GM23338 (cell line): ENCODE data around the gene CYSRT1. TPM values are rescaled to one million over a fixed set of nuclear protein-coding genes. Genes with fewer than 3 reads are reported as not detected.
A peak's percentile ranks its signal among the peaks of the same experiment; 100 is the strongest.

Experiments
- ATAC-seq: fragments of 200-7000 bp; cut with Tn5 transposase; 3 replicates; pipeline ENCODE4 v1.9.1; 2020
- DNase-seq: peaks from one replicate; pipeline ENCODE4 v3.0.0-alpha.2; 2015; ENCODE audit warnings: low spot score
- H2AFZ ChIP-seq: fragments of 200-600 bp; sonication (generic); 2 replicates; pipeline ENCODE4 v1.8.0; 2016; ENCODE audit warnings: antibody characterized with exemption, mild to moderate bottlenecking, moderate library complexity
- H3F3A ChIP-seq: fragments of 200-600 bp; sonication (generic); replicated peaks from 2 replicates; pipeline ENCODE4 v1.8.0; 2017; ENCODE audit warnings: antibody characterized with exemption, mixed run types, low read depth
- H3K27ac ChIP-seq: fragments of 200-600 bp; sonication (generic); 2 replicates; pipeline ENCODE4 v1.6.1; 2016; ENCODE audit warnings: low read depth
- H3K27me3 ChIP-seq: fragments of 200-600 bp; sonication (generic); 2 replicates; pipeline ENCODE4 v1.8.0; 2016; ENCODE audit warnings: mild to moderate bottlenecking, mixed run types, moderate library complexity; ENCODE audit not compliant: insufficient read depth
- H3K36me3 ChIP-seq: fragments of 200-600 bp; sonication (generic); 2 replicates; pipeline ENCODE4 v1.8.0; 2016; ENCODE audit warnings: mild to moderate bottlenecking; ENCODE audit not compliant: insufficient read depth
- H3K4me1 ChIP-seq: fragments of 200-600 bp; sonication (generic); 2 replicates; pipeline ENCODE4 v1.8.0; 2016; ENCODE audit warnings: mild to moderate bottlenecking, moderate library complexity; ENCODE audit not compliant: insufficient read depth
- H3K4me2 ChIP-seq: fragments of 200-600 bp; sonication (generic); 2 replicates; pipeline ENCODE4 v1.7.1; 2017; ENCODE audit warnings: mixed run types
- H3K4me3 ChIP-seq: fragments of 200-600 bp; sonication (generic); 2 replicates; pipeline ENCODE4 v1.6.1; 2016; ENCODE audit warnings: mixed run types
- H3K79me2 ChIP-seq: fragments of 200-600 bp; sonication (generic); replicated peaks from 2 replicates; pipeline ENCODE4 v1.8.0; 2017; ENCODE audit warnings: mild to moderate bottlenecking; ENCODE audit not compliant: insufficient read depth
- H3K9me2 ChIP-seq: fragments of 200-600 bp; sonication (generic); 2 replicates; pipeline ENCODE4 v1.8.0; 2017; ENCODE audit not compliant: insufficient read depth
- H4K20me1 ChIP-seq: fragments of 200-600 bp; sonication (generic); replicated peaks from 2 replicates; pipeline ENCODE4 v1.8.0; 2017; ENCODE audit warnings: mild to moderate bottlenecking; ENCODE audit not compliant: insufficient read depth
- H3K27ac Mint-ChIP-seq: 2 replicates; pipeline ENCODE4 v1.8.0; 2020; ENCODE audit warnings: inconsistent platforms, mild to moderate bottlenecking, moderate library complexity, mixed read lengths
- H3K27me3 Mint-ChIP-seq: 3 replicates; pipeline ENCODE4 v1.8.0; 2022; ENCODE audit warnings: low read depth, mild to moderate bottlenecking, moderate library complexity, mixed read lengths, inconsistent platforms; ENCODE audit not compliant: insufficient read depth, poor library complexity
- H3K36me3 Mint-ChIP-seq: 3 replicates; pipeline ENCODE4 v1.8.0; 2021; ENCODE audit warnings: low read depth, mild to moderate bottlenecking, inconsistent platforms, moderate library complexity, mixed read lengths
- H3K4me1 Mint-ChIP-seq: 3 replicates; pipeline ENCODE4 v1.8.0; 2020; ENCODE audit warnings: mild to moderate bottlenecking, inconsistent platforms, mixed read lengths
- H3K4me3 Mint-ChIP-seq: 3 replicates; pipeline ENCODE4 v1.8.0; 2021; ENCODE audit warnings: moderate library complexity, mild to moderate bottlenecking, inconsistent platforms, mixed read lengths
- H3K9me3 Mint-ChIP-seq: 3 replicates; pipeline ENCODE4 v1.8.0; 2020; ENCODE audit warnings: moderate library complexity, mild to moderate bottlenecking, inconsistent platforms, mixed read lengths
- CREB1 ChIP-seq: fragments of 250-450 bp; sonication (Bioruptor Pico); IDR thresholded peaks from 2 replicates; pipeline ENCODE4 v1.5.0; 2020; ENCODE audit warnings: low read depth, mild to moderate bottlenecking, moderate library complexity
- EZH2 ChIP-seq: fragments of 200-600 bp; sonication (generic); IDR thresholded peaks from one replicate; pipeline ENCODE4 v1.8.0; 2017; ENCODE audit warnings: antibody characterized with exemption, mild to moderate bottlenecking, low read depth; ENCODE audit not compliant: unreplicated experiment
- EZH2phosphoT487 ChIP-seq: fragments of 200-600 bp; sonication (generic); IDR thresholded peaks from one replicate; pipeline ENCODE4 v1.8.1; 2018; ENCODE audit warnings: antibody characterized with exemption; ENCODE audit not compliant: unreplicated experiment
- JUNB ChIP-seq: IDR thresholded peaks from one replicate; pipeline ENCODE4 v1.6.1; 2016; ENCODE audit warnings: antibody characterized with exemption; ENCODE audit not compliant: unreplicated experiment
- NANOG ChIP-seq: IDR thresholded peaks from 2 replicates; pipeline ENCODE4 v1.6.1; 2016; ENCODE audit warnings: antibody characterized with exemption, borderline replicate concordance
- POLR2AphosphoS5 ChIP-seq: IDR thresholded peaks from 2 replicates; pipeline ENCODE4 v1.6.1; 2016; ENCODE audit warnings: antibody characterized with exemption, low read depth
- STAT1 ChIP-seq: IDR thresholded peaks from one replicate; pipeline ENCODE4 v1.6.1; 2016; ENCODE audit warnings: antibody characterized with exemption; ENCODE audit not compliant: unreplicated experiment
- ZNF114 ChIP-seq: fragments of 250-450 bp; sonication (Bioruptor Pico); IDR thresholded peaks from 2 replicates; pipeline ENCODE4 v1.5.0; 2020; ENCODE audit warnings: mild to moderate bottlenecking, moderate library complexity
- ZNF331 ChIP-seq: fragments of 250-450 bp; sonication (Bioruptor Pico); IDR thresholded peaks from 2 replicates; pipeline ENCODE4 v1.5.0; 2020; ENCODE audit warnings: low read depth, mild to moderate bottlenecking, moderate library complexity
- polyA plus RNA-seq: library from polyadenylated mRNA; unstranded; fragments of >200 nt; fragmentation: Nextera tagmentation; extraction: Ambion mirVana; gene quantifications from 2 replicates; pipeline ENCODE4 v1.2.1, GENCODE V29; 2016
- total RNA-seq: library from RNA; depleted of rRNA; stranded (reverse); fragments of >200 nt; shearing (Covaris generic); gene quantifications from 2 replicates; pipeline ENCODE4 v1.2.3, GENCODE V29; 2014
- TF ChIP-seq, protein P1 (sequence below): IDR thresholded peaks from 2 replicates; pipeline ENCODE4 v1.6.1; 2016; ENCODE audit warnings: antibody characterized with exemption
- TF ChIP-seq, protein P2 (sequence below), 2 experiments: fragments of 200-600 bp in 1 of 2; sonication (generic) in 1 of 2; conservative IDR thresholded peaks; 2 replicates each; pipeline versions ENCODE4 v1.5.1 to v1.6.1; 2016 to 2017; ENCODE audit warnings: antibody characterized with exemption in 2 of 2, low read depth in 2 of 2, mild to moderate bottlenecking in 2 of 2, moderate library complexity in 1 of 2
- TF ChIP-seq, protein P3 (sequence below): IDR thresholded peaks from one replicate; pipeline ENCODE4 v1.6.1; 2018; ENCODE audit warnings: antibody characterized with exemption; ENCODE audit not compliant: unreplicated experiment

The CYSRT1 gene
- total and polyA plus RNA-seq, 2 experiments from 2014 or later, result 2.0 to 3.2 TPM

DNA sequence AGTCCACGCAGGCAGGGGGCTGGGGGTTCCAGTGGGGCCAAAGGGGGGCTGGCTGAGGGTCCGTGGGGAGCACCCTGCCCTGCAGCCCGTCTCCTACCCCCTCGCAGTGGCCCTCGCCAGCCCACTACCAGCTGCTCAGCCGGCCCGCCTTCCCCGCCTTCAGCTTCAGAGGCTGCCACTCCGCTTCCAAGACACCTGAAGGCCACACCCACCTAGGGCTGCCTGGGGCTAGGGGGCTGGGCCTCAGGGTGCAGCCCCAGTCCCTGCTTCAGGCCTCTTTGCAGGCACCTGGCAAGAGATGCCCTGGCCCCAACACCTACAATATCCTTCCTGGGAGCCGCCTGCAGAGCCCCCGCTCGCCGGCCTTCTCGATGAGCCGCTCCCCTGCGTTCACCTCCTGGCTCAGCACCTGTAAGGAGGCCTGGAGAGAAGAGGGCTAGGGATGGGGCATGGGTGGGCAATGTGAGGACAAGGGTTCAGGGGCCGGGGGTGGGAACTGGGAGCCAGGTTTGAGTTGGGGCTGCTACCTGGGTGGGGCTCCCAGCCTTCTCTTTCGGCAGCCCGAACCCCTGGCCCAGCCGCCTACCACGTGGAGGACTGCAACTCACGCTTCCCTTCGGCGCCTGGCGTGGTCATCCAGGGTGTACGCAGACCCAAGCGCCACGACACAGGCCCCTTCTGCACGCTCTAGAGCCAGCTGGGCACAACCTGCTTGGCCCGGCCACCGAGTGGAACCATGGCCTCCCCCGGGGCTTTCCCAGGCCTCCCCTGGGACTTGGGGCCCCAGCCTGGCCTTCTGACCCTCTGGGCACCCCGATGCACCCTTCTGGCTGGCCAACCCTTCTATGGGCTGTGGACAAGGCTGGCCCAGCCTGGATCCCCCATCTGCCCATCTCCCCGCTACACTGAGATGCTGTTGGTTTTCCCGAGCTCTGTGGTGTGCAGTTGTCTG is 27.9 kb downstream of the CYSRT1 start (continued):
- TF ChIP-seq, protein P1, sequence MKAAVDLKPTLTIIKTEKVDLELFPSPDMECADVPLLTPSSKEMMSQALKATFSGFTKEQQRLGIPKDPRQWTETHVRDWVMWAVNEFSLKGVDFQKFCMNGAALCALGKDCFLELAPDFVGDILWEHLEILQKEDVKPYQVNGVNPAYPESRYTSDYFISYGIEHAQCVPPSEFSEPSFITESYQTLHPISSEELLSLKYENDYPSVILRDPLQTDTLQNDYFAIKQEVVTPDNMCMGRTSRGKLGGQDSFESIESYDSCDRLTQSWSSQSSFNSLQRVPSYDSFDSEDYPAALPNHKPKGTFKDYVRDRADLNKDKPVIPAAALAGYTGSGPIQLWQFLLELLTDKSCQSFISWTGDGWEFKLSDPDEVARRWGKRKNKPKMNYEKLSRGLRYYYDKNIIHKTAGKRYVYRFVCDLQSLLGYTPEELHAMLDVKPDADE, result no peak
- TF ChIP-seq EZH2 (no peak), EZH2phosphoT487 (no peak), ZNF331 (CRISPR knock-in tag) (no peak), STAT1 (no peak), POLR2AphosphoS5 (no peak), CREB1 (CRISPR knock-in tag) (no peak), ZNF114 (CRISPR knock-in tag) (no peak), NANOG (no peak), JUNB (no peak)
- TF ChIP-seq, protein P2, sequence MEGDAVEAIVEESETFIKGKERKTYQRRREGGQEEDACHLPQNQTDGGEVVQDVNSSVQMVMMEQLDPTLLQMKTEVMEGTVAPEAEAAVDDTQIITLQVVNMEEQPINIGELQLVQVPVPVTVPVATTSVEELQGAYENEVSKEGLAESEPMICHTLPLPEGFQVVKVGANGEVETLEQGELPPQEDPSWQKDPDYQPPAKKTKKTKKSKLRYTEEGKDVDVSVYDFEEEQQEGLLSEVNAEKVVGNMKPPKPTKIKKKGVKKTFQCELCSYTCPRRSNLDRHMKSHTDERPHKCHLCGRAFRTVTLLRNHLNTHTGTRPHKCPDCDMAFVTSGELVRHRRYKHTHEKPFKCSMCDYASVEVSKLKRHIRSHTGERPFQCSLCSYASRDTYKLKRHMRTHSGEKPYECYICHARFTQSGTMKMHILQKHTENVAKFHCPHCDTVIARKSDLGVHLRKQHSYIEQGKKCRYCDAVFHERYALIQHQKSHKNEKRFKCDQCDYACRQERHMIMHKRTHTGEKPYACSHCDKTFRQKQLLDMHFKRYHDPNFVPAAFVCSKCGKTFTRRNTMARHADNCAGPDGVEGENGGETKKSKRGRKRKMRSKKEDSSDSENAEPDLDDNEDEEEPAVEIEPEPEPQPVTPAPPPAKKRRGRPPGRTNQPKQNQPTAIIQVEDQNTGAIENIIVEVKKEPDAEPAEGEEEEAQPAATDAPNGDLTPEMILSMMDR (conservative IDR thresholded peaks at IDR 0.05; ENCODE audit: low read depth in 2 of 2), result no peak

DNA sequence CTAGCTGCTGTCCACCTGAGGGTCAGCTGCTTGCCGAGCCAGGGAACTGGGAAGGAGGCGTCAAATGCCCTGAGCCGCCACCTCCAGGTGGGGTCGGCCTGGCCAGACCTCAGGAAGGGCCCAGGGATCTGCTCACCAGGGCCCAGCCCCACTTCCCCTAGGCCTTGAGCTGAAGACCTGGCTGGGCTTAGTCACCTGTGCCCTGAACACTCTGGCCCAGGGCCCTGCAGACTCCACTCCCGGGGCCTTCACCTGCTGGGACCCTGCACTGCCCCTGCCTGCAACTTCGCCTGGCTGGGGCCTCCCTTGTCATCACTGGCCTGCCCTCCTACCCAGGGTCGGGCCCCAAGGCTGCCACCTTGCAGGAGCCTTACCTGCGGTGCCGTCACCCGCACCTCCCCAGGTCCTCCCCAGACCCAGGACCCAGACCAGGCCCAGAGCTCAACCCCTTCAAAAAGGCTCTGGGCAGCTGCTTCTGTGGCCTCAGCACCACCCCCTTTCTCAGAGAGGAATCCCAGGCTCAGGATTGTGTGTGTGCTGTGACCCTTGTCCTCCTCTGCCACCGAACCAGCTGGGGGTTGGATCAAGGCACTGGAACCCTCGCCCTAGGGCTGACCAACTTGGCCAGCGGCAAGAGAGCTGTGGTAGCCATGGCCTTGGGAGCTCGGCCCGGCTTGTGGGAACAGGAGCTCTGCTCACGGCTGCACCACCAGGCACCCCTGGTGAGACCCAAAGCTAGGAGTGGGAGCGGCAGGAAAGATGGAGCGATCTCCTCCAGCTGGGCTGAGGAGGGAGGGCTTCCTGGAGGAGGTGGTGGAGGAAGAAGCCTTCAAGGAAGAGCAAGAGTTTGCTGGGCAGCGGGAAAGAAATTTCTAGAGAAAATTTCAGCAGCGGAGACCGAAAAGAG is 29.0 kb downstream of the CYSRT1 start:
- Mint-ChIP-seq H3K9me3 (no peaks in the 10 kb centered on the region), H3K27ac (peak overlapping the region; percentile 28; the same call in 1 of the 2 replicates), H3K27me3 (peaks cover 21% of the 10 kb centered on the region), H3K36me3 (peaks cover 15% of the 10 kb centered on the region; the same call in 2 of the 3 replicates), H3K4me3 (peak overlapping the region; percentile 85), H3K4me1 (peaks cover 11% of the 10 kb centered on the region)
- Histone ChIP-seq H3K9me2 (no peaks in the 10 kb centered on the region), H3F3A (peaks cover 8% of the 10 kb centered on the region), H3K4me3 (peak overlapping the region; percentile 96), H3K27ac (no peak overlapping the region), H2AFZ (no peak overlapping the region), H3K36me3 (peaks cover 6% of the 10 kb centered on the region), H3K4me2 (peak overlapping the region; percentile 98), H3K27me3 (peaks cover 4% of the 10 kb centered on the region; the same call in 1 of the 2 replicates), H3K79me2 (peaks cover 24% of the 10 kb centered on the region), H3K4me1 (peaks cover 13% of the 10 kb centered on the region; the same call in 1 of the 2 replicates), H4K20me1 (no peaks in the 10 kb centered on the region; the same call in 1 of the 2 replicates)
- ATAC-seq (peak; percentile 8), DNase-seq (peak; percentile 36)
- TF ChIP-seq EZH2, result no peak
- no peak for TF ChIP-seq ZNF331 (CRISPR knock-in tag)
- TF ChIP-seq, protein P1, result no peak
- TF ChIP-seq NANOG, result no peak
- TF ChIP-seq, protein P2 (conservative IDR thresholded peaks at IDR 0.05; ENCODE audit: low read depth in 2 of 2), result no peak
- TF ChIP-seq EZH2phosphoT487, result no peak
- TF ChIP-seq, protein P3, sequence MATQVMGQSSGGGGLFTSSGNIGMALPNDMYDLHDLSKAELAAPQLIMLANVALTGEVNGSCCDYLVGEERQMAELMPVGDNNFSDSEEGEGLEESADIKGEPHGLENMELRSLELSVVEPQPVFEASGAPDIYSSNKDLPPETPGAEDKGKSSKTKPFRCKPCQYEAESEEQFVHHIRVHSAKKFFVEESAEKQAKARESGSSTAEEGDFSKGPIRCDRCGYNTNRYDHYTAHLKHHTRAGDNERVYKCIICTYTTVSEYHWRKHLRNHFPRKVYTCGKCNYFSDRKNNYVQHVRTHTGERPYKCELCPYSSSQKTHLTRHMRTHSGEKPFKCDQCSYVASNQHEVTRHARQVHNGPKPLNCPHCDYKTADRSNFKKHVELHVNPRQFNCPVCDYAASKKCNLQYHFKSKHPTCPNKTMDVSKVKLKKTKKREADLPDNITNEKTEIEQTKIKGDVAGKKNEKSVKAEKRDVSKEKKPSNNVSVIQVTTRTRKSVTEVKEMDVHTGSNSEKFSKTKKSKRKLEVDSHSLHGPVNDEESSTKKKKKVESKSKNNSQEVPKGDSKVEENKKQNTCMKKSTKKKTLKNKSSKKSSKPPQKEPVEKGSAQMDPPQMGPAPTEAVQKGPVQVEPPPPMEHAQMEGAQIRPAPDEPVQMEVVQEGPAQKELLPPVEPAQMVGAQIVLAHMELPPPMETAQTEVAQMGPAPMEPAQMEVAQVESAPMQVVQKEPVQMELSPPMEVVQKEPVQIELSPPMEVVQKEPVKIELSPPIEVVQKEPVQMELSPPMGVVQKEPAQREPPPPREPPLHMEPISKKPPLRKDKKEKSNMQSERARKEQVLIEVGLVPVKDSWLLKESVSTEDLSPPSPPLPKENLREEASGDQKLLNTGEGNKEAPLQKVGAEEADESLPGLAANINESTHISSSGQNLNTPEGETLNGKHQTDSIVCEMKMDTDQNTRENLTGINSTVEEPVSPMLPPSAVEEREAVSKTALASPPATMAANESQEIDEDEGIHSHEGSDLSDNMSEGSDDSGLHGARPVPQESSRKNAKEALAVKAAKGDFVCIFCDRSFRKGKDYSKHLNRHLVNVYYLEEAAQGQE, result no peak
- TF ChIP-seq JUNB, result no peak
